K562 (cell line): ENCODE measurements around the gene SOCS7. TPM values are rescaled to one million over a fixed set of nuclear protein-coding genes. Genes with fewer than 3 reads are reported as not detected.

ENCODE experiments used
- ATAC-seq: fragments of 200-7000 bp; cut with Tn5 transposase; 3 replicates; pipeline ENCODE4 v1.9.1; 2020; ENCODE audit warnings: moderate library complexity
- BruUV-seq: library from RNA; stranded (reverse); fragments of 400-500 nt; replicated peaks from 2 replicates; lab custom pipeline; 2021; lab: Mats Ljungman, UMichigan
- CTCF ChIA-PET: fragments of 300-600 bp; formaldehyde crosslinking; extraction: SDS; loops from one replicate; lab custom pipeline; 2021; ENCODE audit warnings: low intra/inter-chr PET ratio; lab: Yijun Ruan, JAX
- POLR2A ChIA-PET: fragments of 300-600, 350-650 bp; sonication (Branson Sonifier 250); formaldehyde crosslinking; extraction: SDS; loops from one replicate; lab custom pipeline; 2021; ENCODE audit warnings: antibody characterized with exemption, inconsistent platforms; lab: Yijun Ruan, JAX
- DNase-seq, 4 experiments: peaks; one replicate each; pipeline versions ENCODE4 v3.0.0 to v3.0.0-alpha.2; 2011 to 2018; ENCODE audit warnings: low spot score in 3 of 4, mixed read lengths in 3 of 4; ENCODE audit errors: extremely low read depth in 1 of 4
- FAIRE-seq: peaks from 2 replicates; lab custom pipeline; 2011; peaks lifted over from hg19 to GRCh38; lab: Jason Lieb, UNC
- H2AFZ ChIP-seq: 2 replicates; pipeline ENCODE4 v1.6.0; 2011; ENCODE audit warnings: low read depth, low read length, control low read depth, inconsistent platforms
- H3K27ac ChIP-seq: fragments of 200-600 bp; 3 replicates; pipeline ENCODE4 v1.8.0; 2011; ENCODE audit warnings: low read depth, mild to moderate bottlenecking, control low read depth, inconsistent platforms, low read length, moderate library complexity, mixed read lengths; ENCODE audit errors: extremely low read depth
- H3K27me3 ChIP-seq, 2 experiments: fragments of 300-600 bp in 1 of 2; 2 replicates in 1 of 2; 3 replicates in 1 of 2; pipeline versions ENCODE4 v1.6.0 to v1.8.0; 2011; ENCODE audit warnings: inconsistent platforms in 2 of 2, low read length in 2 of 2, mild to moderate bottlenecking in 1 of 2, mixed read lengths in 1 of 2, moderate library complexity in 1 of 2; ENCODE audit not compliant: control insufficient read depth in 2 of 2, insufficient read depth in 2 of 2
- H3K36me3 ChIP-seq: fragments of 300-600 bp; 3 replicates; pipeline ENCODE4 v1.8.0; 2011; ENCODE audit warnings: mild to moderate bottlenecking, low read length, inconsistent platforms; ENCODE audit not compliant: control insufficient read depth, insufficient read depth
- H3K4me1 ChIP-seq, 2 experiments: fragments of 200-600 bp in 1 of 2; replicated peaks in 1 of 2; 2 replicates in 1 of 2; 3 replicates in 1 of 2; pipeline versions ENCODE4 v1.5.1 to v1.8.0; 2011; ENCODE audit warnings: inconsistent platforms in 2 of 2, low read length in 2 of 2, mild to moderate bottlenecking in 1 of 2, mixed read lengths in 1 of 2, moderate library complexity in 1 of 2; ENCODE audit not compliant: control insufficient read depth in 2 of 2, insufficient read depth in 2 of 2
- H3K4me2 ChIP-seq: 2 replicates; pipeline ENCODE4 v1.6.1; 2011; ENCODE audit warnings: low read length, control low read depth, inconsistent platforms, mixed read lengths; ENCODE audit not compliant: insufficient read depth
- H3K4me3 ChIP-seq: fragments of 200-600 bp; sonication (generic), shearing (Covaris generic); 2 replicates; pipeline ENCODE4 v1.5.1; 2016; ENCODE audit warnings: control low read depth, inconsistent platforms
- H3K79me2 ChIP-seq: fragments of 200-600 bp; 3 replicates; pipeline ENCODE4 v1.8.0; 2011; ENCODE audit warnings: low read length, inconsistent platforms; ENCODE audit not compliant: control insufficient read depth, insufficient read depth
- H3K9ac ChIP-seq, 2 experiments: 2 replicates each; pipeline versions ENCODE4 v1.6.0 to v1.6.1; 2011; ENCODE audit warnings: low read depth in 2 of 2, low read length in 2 of 2, control low read depth in 1 of 2, inconsistent platforms in 1 of 2, mild to moderate bottlenecking in 1 of 2, mixed read lengths in 1 of 2; ENCODE audit not compliant: insufficient read depth in 1 of 2
- H3K9me1 ChIP-seq: one replicate; pipeline ENCODE4 v1.6.0; 2011; ENCODE audit warnings: inconsistent platforms, mild to moderate bottlenecking, low read length, moderate library complexity; ENCODE audit not compliant: control insufficient read depth, insufficient read depth
- H3K9me3 ChIP-seq: replicated peaks from 2 replicates; pipeline ENCODE4 v1.5.1; 2011; ENCODE audit warnings: low read depth, low read length, inconsistent platforms; ENCODE audit not compliant: control insufficient read depth, insufficient read depth
- H4K20me1 ChIP-seq: replicated peaks from 2 replicates; pipeline ENCODE4 v1.6.1; 2011; ENCODE audit warnings: low read length, inconsistent platforms, mixed read lengths; ENCODE audit not compliant: control insufficient read depth, insufficient read depth
- BDP1 ChIP-seq: IDR thresholded peaks from 3 replicates; pipeline ENCODE4 v1.6.1; 2011; ENCODE audit not compliant: insufficient read length, insufficient read depth
- U2AF1 ChIP-seq: fragments of 200-400 bp; formaldehyde crosslinking; optimal IDR thresholded peaks from 2 replicates; pipeline ENCODE3; 2017; ENCODE audit warnings: mild to moderate bottlenecking, low read depth, low read length, moderate library complexity
- WGBS: fragments of 100-300 bp; shearing (Covaris generic); methylation state at CpG from one replicate; pipeline ENCODE4 v1.1.6; 2016; ENCODE audit warnings: low coverage, mixed read lengths; ENCODE audit not compliant: insufficient coverage; ENCODE audit errors: missing lambda C conversion rate; 5-methylcytosine and 5-hydroxymethylcytosine counted together
- in situ Hi-C: fragments of 300-500 bp; cut with MboI; formaldehyde crosslinking; loops from 4 replicates; pipeline ENCODE4 v1.15.0; 2018; ENCODE audit warnings: inconsistent platforms, mixed read lengths
- intact Hi-C: fragments of 100-400 bp; cut with micrococcal nuclease; formaldehyde crosslinking; loops from 2 replicates; pipeline ENCODE4 v1.14.2; 2022
- polyA plus RNA-seq, 8 experiments: library from polyadenylated mRNA; depleted of rRNA in 4 of 8; stranded (reverse) in 5 of 8; unstranded in 3 of 8; fragments of >200 nt; fragmentation: Nextera tagmentation in 2 of 8; fragmentation: Illumina TruSeq in 1 of 8; extraction: Ambion mirVana in 2 of 8; extraction: Trizol in 1 of 8; gene quantifications; 2 replicates each; pipeline versions ENCODE4 v1.2.1 to v1.2.3, GENCODE V29; 2011 to 2014; ENCODE audit warnings: inconsistent platforms in 1 of 8, missing spikeins in 1 of 8
- total RNA-seq, 7 experiments: library from RNA; depleted of rRNA in 6 of 7; stranded (reverse); fragments of >200 nt in 6 of 7; fragmentation: Illumina TruSeq in 2 of 7; extraction: Trizol in 2 of 7; gene quantifications; 2 replicates each; pipeline versions ENCODE4 v1.2.1 to v1.2.3, GENCODE V29; 2011 to 2021; ENCODE audit warnings: low replicate concordance in 1 of 7

Gene SOCS7
- total and polyA plus RNA-seq, 9 of the 15 experiments (the other 6 are each of a cell fraction or from before 2014, with no cell fraction given): 0.94 to 14.5 (median 8.2) TPM

DNA sequence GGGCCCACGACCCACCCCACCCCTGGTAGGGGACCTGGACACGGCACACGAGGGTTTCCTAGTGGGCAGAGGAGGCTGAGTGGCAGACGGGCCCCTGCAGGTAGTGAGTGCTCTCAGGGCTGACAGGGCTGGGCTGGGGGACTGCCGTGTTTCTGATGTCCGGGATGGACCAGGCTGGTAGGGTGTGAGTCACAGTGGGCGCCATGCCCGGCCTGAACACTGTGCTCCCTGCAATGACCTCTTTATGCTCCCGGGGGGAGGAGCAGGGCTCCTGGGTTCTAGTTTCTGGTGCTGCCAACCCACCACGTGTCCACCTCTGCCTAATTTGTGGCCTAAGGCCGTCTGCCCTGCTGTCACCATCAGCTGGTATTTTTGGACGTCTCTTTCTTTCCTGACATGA lies 102.9 kb downstream of the SOCS7 start:
- TF ChIP-seq U2AF1: no peak
- TF ChIP-seq BDP1: no peak
- Histone ChIP-seq H3K4me1 (peaks cover 6 to 22% of the 10 kb centered on the region in 2 experiments; a peak in 4 of 5 replicates), H3K27me3 (peaks cover 13 to 74% of the 10 kb centered on the region in 2 experiments), H3K9me3 (no peaks in the 10 kb centered on the region), H3K9me1 (no peaks in the 10 kb centered on the region), H3K36me3 (no peaks in the 10 kb centered on the region), H3K79me2 (no peaks in the 10 kb centered on the region), H3K9ac (no peak overlapping the region), H3K4me2 (no peak overlapping the region), H2AFZ (no peak overlapping the region), H3K27ac (no peak overlapping the region), H3K4me3 (no peak overlapping the region), H4K20me1 (peaks cover 9% of the 10 kb centered on the region; the same call in 1 of the 2 replicates)
- ATAC-seq (no peak), DNase-seq (no peak), FAIRE-seq (no peak)
- in situ Hi-C loops (no loop called here), intact Hi-C loops (no loop called here)
- POLR2A ChIA-PET: interaction anchor here (0.9 kb wide), 1 partner anchor 14 kb away, joined by 3 read pairs; no protein-coding TSS in a partner anchor
- CTCF ChIA-PET: no interaction called here
- BruUV-seq: no TSS peak
- WGBS: 3% methylated on average over 10 of the region's 12 CpGs

Other genes with a start within 250 kb of the SOCS7 start
- gene TBC1D3E, start 223.9 kb upstream of the SOCS7 start, total RNA-seq (2014; rRNA removed): not detected in 2 replicates
- not detected in 2 replicates for gene TBC1D3E, start 223.9 kb upstream of the SOCS7 start, total RNA-seq (2014; rRNA removed; fragmentation: Illumina TruSeq; extraction: Trizol)
- not detected in 2 replicates for gene TBC1D3E, start 223.9 kb upstream of the SOCS7 start, total RNA-seq (2015; rRNA removed; fragmentation: Illumina TruSeq; extraction: Trizol)
- gene TBC1D3E, start 223.9 kb upstream of the SOCS7 start, total RNA-seq (2021): not detected in 2 replicates
- not detected in 2 replicates for gene TBC1D3E, start 223.9 kb upstream of the SOCS7 start, polyA plus RNA-seq (2011; rRNA removed)
- gene TBC1D3E, start 223.9 kb upstream of the SOCS7 start, polyA plus RNA-seq (2014; fragmentation: Illumina TruSeq; extraction: Trizol): not detected in 2 replicates
- gene TBC1D3E, start 223.9 kb upstream of the SOCS7 start, polyA plus RNA-seq (2014; fragmentation: Nextera tagmentation; extraction: Ambion mirVana): not detected
- gene TBC1D3E, start 223.9 kb upstream of the SOCS7 start, polyA plus RNA-seq (2014; rRNA removed): 0.20 TPM in 1 of 2 replicates, not detected in the other
- gene TBC1D3, start 159.3 kb upstream of the SOCS7 start, total RNA-seq (2014; rRNA removed): 0.57 and 1.1 TPM in 2 replicates
- 0.15 and 0.22 TPM in 2 replicates for gene TBC1D3, start 159.3 kb upstream of the SOCS7 start, total RNA-seq (2014; rRNA removed; fragmentation: Illumina TruSeq; extraction: Trizol)
- 0.45 and 0.65 TPM in 2 replicates for gene TBC1D3, start 159.3 kb upstream of the SOCS7 start, total RNA-seq (2015; rRNA removed; fragmentation: Illumina TruSeq; extraction: Trizol)
- gene TBC1D3, start 159.3 kb upstream of the SOCS7 start, total RNA-seq (2021): 1.9 and 2.3 TPM in 2 replicates
- 1.6 and 1.9 TPM in 2 replicates for gene TBC1D3, start 159.3 kb upstream of the SOCS7 start, polyA plus RNA-seq (2011; rRNA removed)
- 0.73 and 0.77 TPM in 2 replicates for gene TBC1D3, start 159.3 kb upstream of the SOCS7 start, polyA plus RNA-seq (2014; fragmentation: Illumina TruSeq; extraction: Trizol)
- under 1 TPM; 0.08 TPM for gene TBC1D3, start 159.3 kb upstream of the SOCS7 start, polyA plus RNA-seq (2014; fragmentation: Nextera tagmentation; extraction: Ambion mirVana)
- 1.2 and 1.5 TPM in 2 replicates for gene TBC1D3, start 159.3 kb upstream of the SOCS7 start, polyA plus RNA-seq (2014; rRNA removed)
- gene MRPL45, start 54.7 kb upstream of the SOCS7 start, total RNA-seq (2014; rRNA removed): 64.5 and 66.1 TPM in 2 replicates
- 55.2 and 61.1 TPM in 2 replicates for gene MRPL45, start 54.7 kb upstream of the SOCS7 start, total RNA-seq (2014; rRNA removed; fragmentation: Illumina TruSeq; extraction: Trizol)
- 45.5 and 48.4 TPM in 2 replicates for gene MRPL45, start 54.7 kb upstream of the SOCS7 start, total RNA-seq (2015; rRNA removed; fragmentation: Illumina TruSeq; extraction: Trizol)
- 62.8 and 64.4 TPM in 2 replicates for gene MRPL45, start 54.7 kb upstream of the SOCS7 start, total RNA-seq (2021)
- 83.6 and 120 TPM in 2 replicates for gene MRPL45, start 54.7 kb upstream of the SOCS7 start, polyA plus RNA-seq (2011; rRNA removed)
- gene MRPL45, start 54.7 kb upstream of the SOCS7 start, polyA plus RNA-seq (2014; fragmentation: Illumina TruSeq; extraction: Trizol): 99.3 and 107 TPM in 2 replicates
- 100 to 1,000 TPM; 209 to 228 TPM for gene MRPL45, start 54.7 kb upstream of the SOCS7 start, polyA plus RNA-seq (2014; fragmentation: Nextera tagmentation; extraction: Ambion mirVana)
- gene MRPL45, start 54.7 kb upstream of the SOCS7 start, polyA plus RNA-seq (2014; rRNA removed): 76.8 and 78.1 TPM in 2 replicates
- gene GPR179, start 7.9 kb upstream of the SOCS7 start, total RNA-seq (2014; rRNA removed): not detected in 2 replicates
- gene GPR179, start 7.9 kb upstream of the SOCS7 start, total RNA-seq (2014; rRNA removed; fragmentation: Illumina TruSeq; extraction: Trizol): not detected in 2 replicates
- gene GPR179, start 7.9 kb upstream of the SOCS7 start, total RNA-seq (2015; rRNA removed; fragmentation: Illumina TruSeq; extraction: Trizol): not detected in 2 replicates
- not detected in 2 replicates for gene GPR179, start 7.9 kb upstream of the SOCS7 start, total RNA-seq (2021)
- not detected in 2 replicates for gene GPR179, start 7.9 kb upstream of the SOCS7 start, polyA plus RNA-seq (2011; rRNA removed)
- gene GPR179, start 7.9 kb upstream of the SOCS7 start, polyA plus RNA-seq (2014; fragmentation: Illumina TruSeq; extraction: Trizol): not detected in 2 replicates
- gene GPR179, start 7.9 kb upstream of the SOCS7 start, polyA plus RNA-seq (2014; fragmentation: Nextera tagmentation; extraction: Ambion mirVana): not detected
- gene GPR179, start 7.9 kb upstream of the SOCS7 start, polyA plus RNA-seq (2014; rRNA removed): not detected in 2 replicates
- 0.33 and 0.86 TPM in 2 replicates for gene ARHGAP23, start 76.6 kb downstream of the SOCS7 start, total RNA-seq (2014; rRNA removed)
- gene ARHGAP23, start 76.6 kb downstream of the SOCS7 start, total RNA-seq (2014; rRNA removed; fragmentation: Illumina TruSeq; extraction: Trizol): 0.06 and 0.25 TPM in 2 replicates
- 0.29 and 0.57 TPM in 2 replicates for gene ARHGAP23, start 76.6 kb downstream of the SOCS7 start, total RNA-seq (2015; rRNA removed; fragmentation: Illumina TruSeq; extraction: Trizol)
- gene ARHGAP23, start 76.6 kb downstream of the SOCS7 start, total RNA-seq (2021): 1.4 and 2.7 TPM in 2 replicates
- 0.12 and 0.71 TPM in 2 replicates for gene ARHGAP23, start 76.6 kb downstream of the SOCS7 start, polyA plus RNA-seq (2011; rRNA removed)
- 0.68 and 0.70 TPM in 2 replicates for gene ARHGAP23, start 76.6 kb downstream of the SOCS7 start, polyA plus RNA-seq (2014; fragmentation: Illumina TruSeq; extraction: Trizol)
- gene ARHGAP23, start 76.6 kb downstream of the SOCS7 start, polyA plus RNA-seq (2014; fragmentation: Nextera tagmentation; extraction: Ambion mirVana): under 1 TPM; 0.01 to 0.03 TPM
- gene ARHGAP23, start 76.6 kb downstream of the SOCS7 start, polyA plus RNA-seq (2014; rRNA removed): 0.69 and 1.6 TPM in 2 replicates